HepG2 (cell line): ENCODE measurements around the gene MTHFD2L.

Experiments used
- NFE2L1 ChIP-seq: sonication (generic); formaldehyde crosslinking; IDR thresholded peaks from 2 replicates; pipeline ENCODE4 v1.4.0; 2020; ENCODE audit warnings: missing genetic modification reagents, mild to moderate bottlenecking, borderline replicate concordance
- SNAI1 ChIP-seq: sonication (generic); formaldehyde crosslinking; IDR thresholded peaks from 2 replicates; pipeline ENCODE4 v1.5.0; 2020; ENCODE audit warnings: mild to moderate bottlenecking, missing genetic modification reagents, borderline replicate concordance
- ZFP90 ChIP-seq: sonication (generic); formaldehyde crosslinking; IDR thresholded peaks from 2 replicates; pipeline ENCODE4 v1.8.0; 2022; ENCODE audit warnings: missing genetic modification reagents, mild to moderate bottlenecking, inconsistent platforms, borderline replicate concordance
- TF ChIP-seq, protein P1 (sequence below): sonication (generic); formaldehyde crosslinking; IDR thresholded peaks from 2 replicates; pipeline ENCODE4 v1.5.0; 2020; ENCODE audit warnings: mild to moderate bottlenecking, missing genetic modification reagents, moderate library complexity

DNA sequence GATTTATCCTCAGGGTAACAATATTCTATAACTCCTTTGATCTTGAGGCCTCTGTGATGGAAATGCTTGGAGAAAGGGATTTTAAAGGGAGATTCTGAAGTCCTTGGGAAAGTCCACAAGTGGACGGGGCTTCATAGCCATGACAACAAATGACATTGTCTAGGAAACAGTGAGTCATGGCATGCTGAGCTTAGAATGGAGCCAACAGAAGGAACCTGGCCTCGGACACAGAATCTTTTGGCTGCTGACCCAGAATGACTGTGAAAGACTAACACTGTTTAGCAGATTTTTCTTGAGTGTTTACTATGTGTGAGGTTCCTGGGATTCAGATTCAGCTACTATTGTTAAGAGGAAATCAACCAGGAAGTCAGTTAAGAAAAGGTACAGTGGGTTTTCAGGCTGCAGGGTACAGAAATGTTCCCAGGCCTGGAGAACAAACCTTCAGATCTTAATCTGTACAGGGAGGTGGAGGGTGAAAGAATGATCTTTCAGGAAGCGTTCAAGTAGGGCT is 40.8 kb upstream of the MTHFD2L start:
- TF ChIP-seq SNAI1 (CRISPR knock-in tag), result no peak
- no peak for TF ChIP-seq ZFP90 (CRISPR knock-in tag)
- TF ChIP-seq, protein P1, sequence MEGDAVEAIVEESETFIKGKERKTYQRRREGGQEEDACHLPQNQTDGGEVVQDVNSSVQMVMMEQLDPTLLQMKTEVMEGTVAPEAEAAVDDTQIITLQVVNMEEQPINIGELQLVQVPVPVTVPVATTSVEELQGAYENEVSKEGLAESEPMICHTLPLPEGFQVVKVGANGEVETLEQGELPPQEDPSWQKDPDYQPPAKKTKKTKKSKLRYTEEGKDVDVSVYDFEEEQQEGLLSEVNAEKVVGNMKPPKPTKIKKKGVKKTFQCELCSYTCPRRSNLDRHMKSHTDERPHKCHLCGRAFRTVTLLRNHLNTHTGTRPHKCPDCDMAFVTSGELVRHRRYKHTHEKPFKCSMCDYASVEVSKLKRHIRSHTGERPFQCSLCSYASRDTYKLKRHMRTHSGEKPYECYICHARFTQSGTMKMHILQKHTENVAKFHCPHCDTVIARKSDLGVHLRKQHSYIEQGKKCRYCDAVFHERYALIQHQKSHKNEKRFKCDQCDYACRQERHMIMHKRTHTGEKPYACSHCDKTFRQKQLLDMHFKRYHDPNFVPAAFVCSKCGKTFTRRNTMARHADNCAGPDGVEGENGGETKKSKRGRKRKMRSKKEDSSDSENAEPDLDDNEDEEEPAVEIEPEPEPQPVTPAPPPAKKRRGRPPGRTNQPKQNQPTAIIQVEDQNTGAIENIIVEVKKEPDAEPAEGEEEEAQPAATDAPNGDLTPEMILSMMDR (CRISPR knock-in tag), result no peak
- TF ChIP-seq NFE2L1 (CRISPR knock-in tag), result no peak
